IgD-negative memory B cell (primary cell): ENCODE data around the gene GABRR3. TPM values are rescaled to one million over a fixed set of nuclear protein-coding genes. Genes with fewer than 3 reads are reported as not detected.

Source experiments
- H3K27ac Mint-ChIP-seq, 3 donors: one replicate each; pipeline ENCODE4 v1.8.0; 2020 to 2022; ENCODE audit warnings: mild to moderate bottlenecking in 3 of 3, mixed read lengths in 3 of 3, moderate library complexity in 1 of 3
- H3K27me3 Mint-ChIP-seq: one replicate; pipeline ENCODE4 v1.8.0; 2021; ENCODE audit warnings: mixed read lengths
- H3K36me3 Mint-ChIP-seq: one replicate; pipeline ENCODE4 v1.8.0; 2020; ENCODE audit warnings: mild to moderate bottlenecking, mixed read lengths
- H3K4me1 Mint-ChIP-seq, 3 donors: one replicate each; pipeline ENCODE4 v1.8.0; 2020 to 2022; ENCODE audit warnings: mixed read lengths in 3 of 3, mild to moderate bottlenecking in 1 of 3
- H3K4me3 Mint-ChIP-seq, 4 donors: one replicate each; pipeline ENCODE4 v1.8.0; 2020 to 2022; ENCODE audit warnings: mild to moderate bottlenecking in 4 of 4, mixed read lengths in 4 of 4, moderate library complexity in 3 of 4
- H3K9me3 Mint-ChIP-seq, 3 donors: one replicate each; pipeline ENCODE4 v1.8.0; 2020 to 2021; ENCODE audit warnings: mixed read lengths in 3 of 3, mild to moderate bottlenecking in 1 of 3
- polyA plus RNA-seq: library from polyadenylated mRNA; unstranded; fragments of 300-500 nt; fragmentation: Illumina TruSeq; gene quantifications from one replicate; pipeline ENCODE4 v1.2.3, GENCODE V29; 2021

The GABRR3 gene
- polyA plus RNA-seq, 1 donor from 2014 or later: not detected

GRCh38 chr3:97942801-97943546, 92.1 kb downstream of the GABRR3 start:
- no peaks in the 10 kb centered on the region for H3K4me1 Mint-ChIP-seq
- peaks cover 11% of the 10 kb centered on the region for H3K36me3 Mint-ChIP-seq
- H3K27me3 Mint-ChIP-seq: no peaks in the 10 kb centered on the region

GRCh38 chr3:97940034-97940433, 95.1 kb downstream of the GABRR3 start:
- H3K36me3 Mint-ChIP-seq: peaks cover 5% of the 10 kb centered on the region
- no peak overlapping the region for H3K27ac Mint-ChIP-seq
- H3K4me3 Mint-ChIP-seq: no peak overlapping the region
- H3K4me1 Mint-ChIP-seq: no peaks in the 10 kb centered on the region
- no peaks in the 10 kb centered on the region for H3K27me3 Mint-ChIP-seq
- H3K9me3 Mint-ChIP-seq: no peaks in the 10 kb centered on the region

More at GRCh38 chr3:97942801-97943546, 92.1 kb downstream of the GABRR3 start:
- H3K9me3 Mint-ChIP-seq: no peaks in the 10 kb centered on the region
- H3K27ac Mint-ChIP-seq: peak overlapping the region in 1 of 3 donors; percentile 42
- H3K4me3 Mint-ChIP-seq: no peak overlapping the region

GRCh38 chr3:97939401-97939800, 95.7 kb downstream of the GABRR3 start:
- Mint-ChIP-seq H3K27ac (no peak overlapping the region), H3K9me3 (no peaks in the 10 kb centered on the region), H3K36me3 (peaks cover 5% of the 10 kb centered on the region), H3K27me3 (no peaks in the 10 kb centered on the region), H3K4me3 (no peak overlapping the region), H3K4me1 (no peaks in the 10 kb centered on the region)

GRCh38 chr3:97938444-97938843, 96.7 kb downstream of the GABRR3 start:
- H3K27ac Mint-ChIP-seq: peak overlapping the region in 1 of 3 donors; percentile 44
- peaks cover 5% of the 10 kb centered on the region for H3K36me3 Mint-ChIP-seq

GRCh38 chr3:97937205-97937604, 97.9 kb downstream of the GABRR3 start:
- Mint-ChIP-seq H3K4me1 (no peaks in the 10 kb centered on the region), H3K27ac (peak overlapping the region in 2 of 3 donors; percentile 2 to 17), H3K27me3 (no peaks in the 10 kb centered on the region), H3K4me3 (no peak overlapping the region), H3K36me3 (peaks cover 3% of the 10 kb centered on the region), H3K9me3 (no peaks in the 10 kb centered on the region)

More at GRCh38 chr3:97938444-97938843, 96.7 kb downstream of the GABRR3 start:
- H3K4me1 Mint-ChIP-seq: no peaks in the 10 kb centered on the region
- H3K4me3 Mint-ChIP-seq: no peak overlapping the region
- H3K27me3 Mint-ChIP-seq: no peaks in the 10 kb centered on the region
- H3K9me3 Mint-ChIP-seq: no peaks in the 10 kb centered on the region

- no peaks in the 10 kb centered on the region for H3K9me3 Mint-ChIP-seq
- H3K4me3 Mint-ChIP-seq: no peak overlapping the region
- H3K27ac Mint-ChIP-seq: no peak overlapping the region
- H3K36me3 Mint-ChIP-seq: peaks cover 3% of the 10 kb centered on the region
- H3K27me3 Mint-ChIP-seq: no peaks in the 10 kb centered on the region
- no peaks in the 10 kb centered on the region for H3K4me1 Mint-ChIP-seq
These were observed 99.3 kb downstream of the GABRR3 start for GRCh38 chr3:97935842-97936241.

Other genes starting within 250 kb of the GABRR3 start
- gene CRYBG3, start 213.3 kb downstream of the GABRR3 start, polyA plus RNA-seq: 1.7 TPM
- 28.8 TPM for gene RIOX2, start 62.9 kb downstream of the GABRR3 start, polyA plus RNA-seq
- not detected for gene OR5AC2, start 51.9 kb upstream of the GABRR3 start, polyA plus RNA-seq
- gene OR5H1, start 95.4 kb upstream of the GABRR3 start, polyA plus RNA-seq: not detected
- gene OR5H14, start 112.2 kb upstream of the GABRR3 start, polyA plus RNA-seq: not detected
- not detected for gene OR5H15, start 131.4 kb upstream of the GABRR3 start, polyA plus RNA-seq
- not detected for gene OR5H6, start 228.9 kb upstream of the GABRR3 start, polyA plus RNA-seq
- gene OR5H2, start 247.2 kb upstream of the GABRR3 start, polyA plus RNA-seq: not detected